Neural cell (in vitro differentiated cells): ENCODE results near the gene SLC22A2.

ENCODE experiments used
- CTCF ChIP-seq: fragments of 450-650 bp; IDR thresholded peaks from 2 replicates; pipeline ENCODE4 v1.5.1; 2014; ENCODE audit warnings: antibody characterized with exemption, mild to moderate bottlenecking, moderate library complexity; ENCODE audit not compliant: poor library complexity, severe bottlenecking
- EP300 ChIP-seq: fragments of 450-650 bp; conservative IDR thresholded peaks from 2 replicates; pipeline ENCODE4 v1.6.1; 2014; ENCODE audit warnings: antibody characterized with exemption, mild to moderate bottlenecking, moderate library complexity; ENCODE audit not compliant: poor library complexity, severe bottlenecking
- EZH2 ChIP-seq: fragments of 200-600, 300-800 bp; shearing (Covaris generic), sonication (generic); IDR thresholded peaks from 2 replicates; pipeline ENCODE4 v1.6.1; 2014; ENCODE audit warnings: antibody characterized with exemption, low read length, borderline replicate concordance, mild to moderate bottlenecking; ENCODE audit not compliant: insufficient read depth, poor library complexity, severe bottlenecking
- MXI1 ChIP-seq: fragments of 450-650 bp; conservative IDR thresholded peaks from 2 replicates; pipeline ENCODE4 v1.6.1; 2014; ENCODE audit warnings: antibody characterized with exemption, mild to moderate bottlenecking; ENCODE audit not compliant: poor library complexity, severe bottlenecking
- SMC3 ChIP-seq: fragments of 450-650 bp; conservative IDR thresholded peaks from 2 replicates; pipeline ENCODE4 v1.6.1; 2014; ENCODE audit warnings: antibody characterized with exemption, mild to moderate bottlenecking, moderate library complexity; ENCODE audit not compliant: poor library complexity
- TAF1 ChIP-seq: IDR thresholded peaks from 2 replicates; pipeline ENCODE4 v1.6.1; 2012; ENCODE audit warnings: low read depth

GRCh38 chr6:160167604-160168399, 90.8 kb downstream of the SLC22A2 start:
- no peak for TF ChIP-seq CTCF
- TF ChIP-seq EZH2 = no peak
- no peak for TF ChIP-seq EP300
- TF ChIP-seq SMC3 = no peak
- TF ChIP-seq TAF1 = no peak
- TF ChIP-seq MXI1 = no peak
